Esophagus (tissue), 2 donors: Measurements from ENCODE around the gene SLC41A1. TPM values are rescaled to one million over a fixed set of nuclear protein-coding genes. Genes with fewer than 3 reads are reported as not detected.
A peak's percentile ranks its signal among the peaks of the same experiment; 100 is the strongest.

ENCODE experiments used
- H3K27ac ChIP-seq, 2 donors: one replicate each; pipeline ENCODE4 v1.5.1; 2013; ENCODE audit warnings: low read depth in 2 of 2, mild to moderate bottlenecking in 2 of 2, inconsistent platforms in 1 of 2, low read length in 1 of 2, moderate library complexity in 1 of 2
- H3K27me3 ChIP-seq, 2 donors: one replicate each; pipeline ENCODE4 v1.6.1; 2013; ENCODE audit warnings: low read length in 2 of 2, control low read depth in 1 of 2, mild to moderate bottlenecking in 1 of 2; ENCODE audit not compliant: insufficient read depth in 2 of 2, control insufficient read depth in 1 of 2
- H3K36me3 ChIP-seq, 2 donors: one replicate each; pipeline ENCODE4 v1.6.1; 2013; ENCODE audit warnings: low read length in 1 of 2; ENCODE audit not compliant: control insufficient read depth in 2 of 2, insufficient read depth in 2 of 2
- H3K4me1 ChIP-seq, 2 donors: one replicate each; pipeline ENCODE4 v1.6.1; 2013; ENCODE audit warnings: low read length in 1 of 2; ENCODE audit not compliant: control insufficient read depth in 2 of 2, insufficient read depth in 2 of 2
- H3K4me3 ChIP-seq, 2 donors: one replicate each; pipeline ENCODE4 v1.5.1; 2013; ENCODE audit warnings: low read length in 2 of 2, mild to moderate bottlenecking in 2 of 2, low read depth in 1 of 2, moderate library complexity in 1 of 2
- H3K9me3 ChIP-seq, 2 donors: one replicate each; pipeline ENCODE4 v1.6.1; 2013; ENCODE audit warnings: mild to moderate bottlenecking in 2 of 2, low read depth in 1 of 2, low read length in 1 of 2, moderate library complexity in 1 of 2; ENCODE audit not compliant: control insufficient read depth in 2 of 2, insufficient read depth in 1 of 2
- WGBS, 2 donors: extraction: QIAGEN DNeasy Blood & Tissue Kit; methylation state at CpG; one replicate each; pipeline ENCODE4 v1.1.7; 2013; 5-methylcytosine and 5-hydroxymethylcytosine counted together
- polyA plus RNA-seq, 2 donors: library from polyadenylated mRNA; stranded (reverse); fragments of 200-250 nt; gene quantifications; one replicate each; pipeline ENCODE4 v1.2.3, GENCODE V29; 2013
- donor health status: healthy with polysubstance abuse.
- donor health status: Bipolar disorder and iron deficiency.

Gene SLC41A1
- polyA plus RNA-seq, 2 donors = 2.6 to 5.0 TPM

GRCh38 chr1:205794011-205794730 is 18.8 kb downstream of the SLC41A1 start:
- Histone ChIP-seq H3K27ac (no peak overlapping the region), H3K9me3 (no peaks in the 10 kb centered on the region), H3K4me1 (peaks cover 5% of the 10 kb centered on the region in 2 donors), H3K27me3 (no peaks in the 10 kb centered on the region), H3K36me3 (peaks cover 15 to 20% of the 10 kb centered on the region in 2 donors), H3K4me3 (no peak overlapping the region)
- WGBS, 2 donors = 73 to 74% methylated on average over 5 of the region's 5 CpGs

GRCh38 chr1:205792961-205793673 is 19.9 kb downstream of the SLC41A1 start:
- H3K27ac ChIP-seq = no peak overlapping the region
- H3K36me3 ChIP-seq = peaks cover 10 to 16% of the 10 kb centered on the region in 2 donors
- no peaks in the 10 kb centered on the region for H3K9me3 ChIP-seq
- H3K4me3 ChIP-seq = no peak overlapping the region
- WGBS, 2 donors = 67 to 69% methylated on average over 6 of the region's 6 CpGs
- no peaks in the 10 kb centered on the region for H3K27me3 ChIP-seq
- H3K4me1 ChIP-seq = peaks cover 0 to 1% of the 10 kb centered on the region in 2 donors

GRCh38 chr1:205792481-205792881 is 20.5 kb downstream of the SLC41A1 start:
- no peaks in the 10 kb centered on the region for H3K27me3 ChIP-seq
- H3K36me3 ChIP-seq = peaks cover 10 to 16% of the 10 kb centered on the region in 2 donors
- H3K9me3 ChIP-seq = no peaks in the 10 kb centered on the region
- H3K27ac ChIP-seq = no peak overlapping the region
- H3K4me1 ChIP-seq = peaks cover 0 to 1% of the 10 kb centered on the region in 2 donors
- no peak overlapping the region for H3K4me3 ChIP-seq
- WGBS, 2 donors = 81 to 83% methylated on average over 8 of the region's 8 CpGs

GRCh38 chr1:205791568-205792180 is 21.3 kb downstream of the SLC41A1 start:
- no peak overlapping the region for H3K4me3 ChIP-seq

GRCh38 chr1:205787287-205787916 is 25.6 kb downstream of the SLC41A1 start:
- Histone ChIP-seq H3K27me3 (no peaks in the 10 kb centered on the region), H3K27ac (no peak overlapping the region), H3K4me1 (peaks cover 2% of the 10 kb centered on the region in 2 donors), H3K9me3 (no peaks in the 10 kb centered on the region), H3K36me3 (no peaks in the 10 kb centered on the region), H3K4me3 (no peak overlapping the region)
- 83 to 86% methylated on average over 10 of the region's 10 CpGs for WGBS, 2 donors

More at GRCh38 chr1:205791568-205792180, 21.3 kb downstream of the SLC41A1 start:
- 51% methylated on average over 5 of the region's 5 CpGs for WGBS, 2 donors
- no peaks in the 10 kb centered on the region for H3K27me3 ChIP-seq
- H3K27ac ChIP-seq = no peak overlapping the region
- no peaks in the 10 kb centered on the region for H3K9me3 ChIP-seq
- H3K4me1 ChIP-seq = no peaks in the 10 kb centered on the region
- peaks cover 5 to 11% of the 10 kb centered on the region in 2 donors for H3K36me3 ChIP-seq

GRCh38 chr1:205786601-205787000 is 26.4 kb downstream of the SLC41A1 start:
- no peak overlapping the region for H3K27ac ChIP-seq
- H3K9me3 ChIP-seq = no peaks in the 10 kb centered on the region
- WGBS, 2 donors = 60 to 69% methylated on average over 4 of the region's 4 CpGs
- no peaks in the 10 kb centered on the region for H3K36me3 ChIP-seq
- no peak overlapping the region for H3K4me3 ChIP-seq
- H3K27me3 ChIP-seq = no peaks in the 10 kb centered on the region
- H3K4me1 ChIP-seq = peaks cover 2% of the 10 kb centered on the region in 2 donors

- no peak overlapping the region for H3K27ac ChIP-seq
- H3K36me3 ChIP-seq = no peaks in the 10 kb centered on the region
- H3K9me3 ChIP-seq = no peaks in the 10 kb centered on the region
- H3K4me1 ChIP-seq = peaks cover 2% of the 10 kb centered on the region in 2 donors
- H3K27me3 ChIP-seq = no peaks in the 10 kb centered on the region
- H3K4me3 ChIP-seq = no peak overlapping the region
- WGBS, 2 donors = 89 to 94% methylated on average over 9 of the region's 9 CpGs
Measured at GRCh38 chr1:205785446-205785845, 27.6 kb downstream of the SLC41A1 start.

GRCh38 chr1:205783904-205784303 is 29.1 kb downstream of the SLC41A1 start:
- H3K4me1 ChIP-seq = peaks cover 2% of the 10 kb centered on the region in 2 donors
- no peak overlapping the region for H3K4me3 ChIP-seq
- WGBS, 2 donors = 62 to 73% methylated on average over 4 of the region's 4 CpGs
- no peaks in the 10 kb centered on the region for H3K9me3 ChIP-seq
- H3K27ac ChIP-seq = peak overlapping the region in 1 of 2 donors; percentile 51
- H3K36me3 ChIP-seq = no peaks in the 10 kb centered on the region
- H3K27me3 ChIP-seq = no peaks in the 10 kb centered on the region

GRCh38 chr1:205783433-205783795 is 29.6 kb downstream of the SLC41A1 start:
- H3K36me3 ChIP-seq = no peaks in the 10 kb centered on the region
- H3K27me3 ChIP-seq = no peaks in the 10 kb centered on the region
- H3K4me1 ChIP-seq = peaks cover 2% of the 10 kb centered on the region in 2 donors
- H3K9me3 ChIP-seq = no peaks in the 10 kb centered on the region
- H3K27ac ChIP-seq = no peak overlapping the region
- H3K4me3 ChIP-seq = no peak overlapping the region
